Neutrophil (primary cell): Measurements from ENCODE around the gene LYPD6B.

Source experiments
- H3K27ac ChIP-seq: fragments of 200-600 bp; sonication (generic); 2 replicates; pipeline ENCODE4 v1.5.1; 2016; ENCODE audit warnings: mild to moderate bottlenecking, moderate library complexity
- H3K27me3 ChIP-seq: fragments of 200-600 bp; sonication (generic); 2 replicates; pipeline ENCODE4 v1.6.0; 2016; ENCODE audit warnings: mild to moderate bottlenecking
- H3K36me3 ChIP-seq: fragments of 200-600 bp; sonication (generic); 2 replicates; pipeline ENCODE4 v1.5.1; 2017
- H3K4me1 ChIP-seq, 2 experiments: fragments of 200-600 bp in 1 of 2; sonication (generic) in 1 of 2; 1 replicate in 1 of 2; 2 replicates in 1 of 2; pipeline versions ENCODE4 v1.5.1 to v1.6.1; 2013 to 2016; ENCODE audit warnings: low read depth in 1 of 2, low read length in 1 of 2, mild to moderate bottlenecking in 1 of 2, moderate library complexity in 1 of 2; ENCODE audit not compliant: control insufficient read depth in 1 of 2, insufficient read depth in 1 of 2
- H3K4me3 ChIP-seq, 2 experiments: fragments of 200-600 bp in 1 of 2; sonication (generic) in 1 of 2; 1 replicate in 1 of 2; 2 replicates in 1 of 2; pipeline ENCODE4 v1.5.1; 2013 to 2016; ENCODE audit warnings: low read depth in 1 of 2, low read length in 1 of 2, mild to moderate bottlenecking in 1 of 2, moderate library complexity in 1 of 2
- H3K9me3 ChIP-seq: fragments of 200-600 bp; sonication (generic); 2 replicates; pipeline ENCODE4 v1.5.1; 2016
- CTCF ChIP-seq: fragments of 200-600 bp; sonication (generic); IDR thresholded peaks from 2 replicates; pipeline ENCODE4 v1.5.1; 2016; ENCODE audit warnings: antibody characterized with exemption

LYPD6B gene

GRCh38 chr2:149261692-149262091 is 223.2 kb downstream of the LYPD6B start:
- Histone ChIP-seq H3K27me3 (no peaks in the 10 kb centered on the region), H3K9me3 (no peaks in the 10 kb centered on the region), H3K27ac (no peak overlapping the region), H3K4me3 (no peak overlapping the region), H3K36me3 (no peaks in the 10 kb centered on the region), H3K4me1 (no peaks in the 10 kb centered on the region)
- TF ChIP-seq CTCF: no peak
